PFSK-1 (cell line): Measurements from ENCODE around the gene GALNT10.
A peak's percentile ranks its signal among the peaks of the same experiment; 100 is the strongest.

Experiments used
- FOXP2 ChIP-seq: optimal IDR thresholded peaks from 2 replicates; pipeline ENCODE3; 2011; ENCODE audit warnings: borderline replicate concordance, control low read depth, inconsistent platforms; ENCODE audit not compliant: insufficient read depth; ENCODE audit errors: extremely low read length, extremely low read depth
- POLR2AphosphoS5 ChIP-seq: IDR thresholded peaks from 2 replicates; pipeline ENCODE4 v1.6.1; 2012; ENCODE audit warnings: low read depth, mild to moderate bottlenecking, control low read depth, low read length, moderate library complexity
- REST ChIP-seq, 2 experiments: IDR thresholded peaks; 2 replicates each; pipeline versions ENCODE4 v1.6.1 to v1.8.0; 2011 to 2012; ENCODE audit warnings: low read depth in 2 of 2, low read length in 2 of 2, control low read depth in 1 of 2, inconsistent platforms in 1 of 2, mild to moderate bottlenecking in 1 of 2, moderate library complexity in 1 of 2; ENCODE audit not compliant: insufficient read depth in 1 of 2
- SIN3A ChIP-seq: IDR thresholded peaks from 2 replicates; pipeline ENCODE4 v1.6.1; 2012; ENCODE audit warnings: mild to moderate bottlenecking, low read length, moderate library complexity, borderline replicate concordance; ENCODE audit not compliant: insufficient read depth
- TAF1 ChIP-seq: IDR thresholded peaks from 2 replicates; pipeline ENCODE4 v1.6.1; 2012; ENCODE audit warnings: low read length, control low read depth, borderline replicate concordance; ENCODE audit not compliant: insufficient read depth

GALNT10 gene

GRCh38 chr5:154390096-154390495 lies 199.6 kb downstream of the GALNT10 start:
- TF ChIP-seq SIN3A (no peak), REST (IDR thresholded peaks at IDR 0.05; ENCODE audit: insufficient read depth in 1 of 2, low read depth in 2 of 2, low read length in 2 of 2) (no peak), FOXP2 (no peak), TAF1 (no peak), POLR2AphosphoS5 (no peak)

- TF ChIP-seq SIN3A (no peak), REST (IDR thresholded peaks at IDR 0.05; ENCODE audit: insufficient read depth in 1 of 2, low read depth in 2 of 2, low read length in 2 of 2) (peak in 1 of 2 experiments; percentile 48; a peak in 1 of 4 replicates), FOXP2 (no peak)
Measured at GRCh38 chr5:154390746-154391359, 200.3 kb downstream of the GALNT10 start.

- TF ChIP-seq SIN3A (no peak), TAF1 (no peak), REST (IDR thresholded peaks at IDR 0.05; ENCODE audit: insufficient read depth in 1 of 2, low read depth in 2 of 2, low read length in 2 of 2) (no peak), POLR2AphosphoS5 (no peak), FOXP2 (no peak)
Measured at GRCh38 chr5:154391788-154392187, 201.3 kb downstream of the GALNT10 start.

GRCh38 chr5:154393850-154394249 lies 203.3 kb downstream of the GALNT10 start:
- no peak for TF ChIP-seq SIN3A
- no peak for TF ChIP-seq TAF1

- no peak for TF ChIP-seq SIN3A
- TF ChIP-seq TAF1 = no peak
- no peak for TF ChIP-seq POLR2AphosphoS5
- no peak for TF ChIP-seq FOXP2
- no peak for TF ChIP-seq REST (IDR thresholded peaks at IDR 0.05; ENCODE audit: insufficient read depth in 1 of 2, low read depth in 2 of 2, low read length in 2 of 2)
Measured at GRCh38 chr5:154394307-154394706, 203.8 kb downstream of the GALNT10 start.
